Psoas muscle (tissue), 8 donors: Measurements from ENCODE around the gene CTIF. TPM values are rescaled to one million over a fixed set of nuclear protein-coding genes. Genes with fewer than 3 reads are reported as not detected.

Source experiments
- ATAC-seq, 4 donors: fragments of 200-7000 bp; cut with Tn5 transposase; one replicate each; pipeline ENCODE4 v1.9.1; 2020; ENCODE audit warnings: moderate library complexity in 3 of 4, mild to moderate bottlenecking in 2 of 4
- DNase-seq, 2 donors: peaks; one replicate each; pipeline ENCODE4 v3.0.0-alpha.2; 2020
- H3K27ac ChIP-seq: fragments of 200-600 bp; one replicate; pipeline ENCODE4 v1.8.0; 2022
- H3K27me3 ChIP-seq, 3 donors: fragments of 200-600 bp in 1 of 3; one replicate each; pipeline versions ENCODE4 v1.6.1 to v1.8.0; 2013 to 2022; ENCODE audit warnings: low read length in 2 of 3, mild to moderate bottlenecking in 2 of 3, moderate library complexity in 1 of 3; ENCODE audit not compliant: insufficient read depth in 3 of 3
- H3K36me3 ChIP-seq, 2 donors: fragments of 200-600 bp in 1 of 2; one replicate each; pipeline versions ENCODE4 v1.6.1 to v1.8.0; 2013 to 2022; ENCODE audit warnings: low read depth in 1 of 2, mild to moderate bottlenecking in 1 of 2, moderate library complexity in 1 of 2; ENCODE audit not compliant: insufficient read depth in 1 of 2
- H3K4me1 ChIP-seq: fragments of 200-600 bp; one replicate; pipeline ENCODE4 v1.8.0; 2022
- H3K4me3 ChIP-seq: fragments of 200-600 bp; one replicate; pipeline ENCODE4 v1.8.0; 2022; ENCODE audit warnings: mild to moderate bottlenecking
- H3K9me3 ChIP-seq: fragments of 200-600 bp; one replicate; pipeline ENCODE4 v1.8.0; 2022
- WGBS, 3 donors: extraction: QIAGEN DNeasy Blood & Tissue Kit; methylation state at CpG; one replicate each; pipeline versions ENCODE4 v1.1.6 to v1.1.7; 2013; 5-methylcytosine and 5-hydroxymethylcytosine counted together
- intact Hi-C, 2 donors: fragments of 100-400 bp; cut with DNase I; formaldehyde crosslinking; loops; one replicate each; pipeline versions ENCODE4 v1.11.0 to v1.14.2; 2022
- polyA plus RNA-seq, 3 donors: library from polyadenylated mRNA; stranded (reverse); fragments of 200-250 nt; gene quantifications; one replicate each; pipeline ENCODE4 v1.2.3, GENCODE V29; 2013
- total RNA-seq, 4 donors: library from RNA; stranded (reverse); fragmentation: NEBNext Ultra II Directional in 2 of 4; extraction: Animal tissue kit (Norgen Biotek cat#: 25700) in 2 of 4; gene quantifications; one replicate each; pipeline versions ENCODE4 v1.2.1 to v1.2.4, GENCODE V29; 2021 to 2023
- TF ChIP-seq, protein P1 (sequence below): fragments of 200-600 bp; IDR thresholded peaks from one replicate; pipeline ENCODE4 v1.8.0; 2022; ENCODE audit warnings: antibody characterized with exemption
- donor health status: healthy with polysubstance abuse.
- donor health status: DM: no; HTN: no; CAD: no; lungs with moderate emphysema.
- donor health status: Bipolar disorder and iron deficiency.
- donor health status: healthy.
- donor health status: DM: yes; HTN: yes; CAD: no.
- donor health status: DM: no; HTN: no; CAD: no.
- donor health status: DM: no; HTN: no; CAD: no.
- donor health status: DM: yes; HTN: yes; CAD: no.

CTIF gene
- total and polyA plus RNA-seq, 7 donors, result 11.3 to 40.5 (median 26.9) TPM

DNA sequence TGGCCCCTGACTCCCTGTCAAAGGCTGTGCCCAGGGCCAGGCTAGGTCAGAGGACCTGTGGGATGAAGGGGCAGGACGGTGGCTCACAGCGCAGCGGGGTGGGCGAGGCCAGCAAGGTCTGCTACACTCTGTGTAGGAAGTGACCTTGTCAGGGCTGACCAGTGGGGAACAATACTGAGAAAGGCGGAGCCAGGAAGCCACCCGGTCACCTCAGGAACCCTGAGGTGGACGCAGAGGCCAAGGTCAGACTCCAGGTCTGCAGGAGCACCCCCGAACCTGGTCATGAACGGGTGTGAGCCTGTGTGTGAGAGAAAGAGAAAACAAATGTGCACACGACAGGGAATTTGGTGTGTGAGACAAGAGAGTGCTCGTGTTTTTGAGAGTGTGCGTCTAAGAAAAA, 339.6 kb downstream of the CTIF start:
- no peak for DNase-seq
- H3K27ac ChIP-seq, result no peak overlapping the region

DNA sequence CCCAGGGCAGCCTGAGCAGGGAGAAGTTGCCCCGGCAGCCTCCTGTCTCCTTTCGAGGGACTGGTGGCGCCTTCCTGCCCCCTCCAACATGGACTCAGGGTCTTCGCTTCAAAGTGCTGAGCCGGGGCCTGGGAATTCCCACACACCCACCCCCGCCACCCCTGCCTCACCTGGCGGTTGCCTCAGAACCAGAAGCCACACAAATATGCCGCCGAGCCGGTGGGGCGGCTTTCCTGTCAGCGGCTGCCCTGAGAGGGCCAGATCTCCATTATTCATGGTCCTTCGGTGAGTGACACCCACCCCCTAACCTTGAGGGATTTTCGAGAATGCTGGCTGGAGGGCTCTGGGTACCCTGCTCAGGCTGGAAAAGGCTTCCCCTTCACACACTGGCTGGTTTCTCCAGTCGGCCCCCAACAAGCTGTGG, 340.2 kb downstream of the CTIF start:
- no peak overlapping the region for H3K27ac ChIP-seq

More for the DNA sequence above, 339.6 kb downstream of the CTIF start:
- no peak overlapping the region for H3K4me3 ChIP-seq
- H3K36me3 ChIP-seq, result no peaks in the 10 kb centered on the region
- no peaks in the 10 kb centered on the region for H3K9me3 ChIP-seq
- TF ChIP-seq, protein P1, sequence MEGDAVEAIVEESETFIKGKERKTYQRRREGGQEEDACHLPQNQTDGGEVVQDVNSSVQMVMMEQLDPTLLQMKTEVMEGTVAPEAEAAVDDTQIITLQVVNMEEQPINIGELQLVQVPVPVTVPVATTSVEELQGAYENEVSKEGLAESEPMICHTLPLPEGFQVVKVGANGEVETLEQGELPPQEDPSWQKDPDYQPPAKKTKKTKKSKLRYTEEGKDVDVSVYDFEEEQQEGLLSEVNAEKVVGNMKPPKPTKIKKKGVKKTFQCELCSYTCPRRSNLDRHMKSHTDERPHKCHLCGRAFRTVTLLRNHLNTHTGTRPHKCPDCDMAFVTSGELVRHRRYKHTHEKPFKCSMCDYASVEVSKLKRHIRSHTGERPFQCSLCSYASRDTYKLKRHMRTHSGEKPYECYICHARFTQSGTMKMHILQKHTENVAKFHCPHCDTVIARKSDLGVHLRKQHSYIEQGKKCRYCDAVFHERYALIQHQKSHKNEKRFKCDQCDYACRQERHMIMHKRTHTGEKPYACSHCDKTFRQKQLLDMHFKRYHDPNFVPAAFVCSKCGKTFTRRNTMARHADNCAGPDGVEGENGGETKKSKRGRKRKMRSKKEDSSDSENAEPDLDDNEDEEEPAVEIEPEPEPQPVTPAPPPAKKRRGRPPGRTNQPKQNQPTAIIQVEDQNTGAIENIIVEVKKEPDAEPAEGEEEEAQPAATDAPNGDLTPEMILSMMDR, result no peak
- peak in 1 of 4 donors; percentile 43 for ATAC-seq
- intact Hi-C loops, result no loop called here
- H3K27me3 ChIP-seq, result peaks cover 0 to 2% (median 0%) of the 10 kb centered on the region in 3 donors
- WGBS, 3 donors, result 70 to 74% (median 72%) methylated on average over 12 of the region's 12 CpGs
- no peaks in the 10 kb centered on the region for H3K4me1 ChIP-seq

DNA sequence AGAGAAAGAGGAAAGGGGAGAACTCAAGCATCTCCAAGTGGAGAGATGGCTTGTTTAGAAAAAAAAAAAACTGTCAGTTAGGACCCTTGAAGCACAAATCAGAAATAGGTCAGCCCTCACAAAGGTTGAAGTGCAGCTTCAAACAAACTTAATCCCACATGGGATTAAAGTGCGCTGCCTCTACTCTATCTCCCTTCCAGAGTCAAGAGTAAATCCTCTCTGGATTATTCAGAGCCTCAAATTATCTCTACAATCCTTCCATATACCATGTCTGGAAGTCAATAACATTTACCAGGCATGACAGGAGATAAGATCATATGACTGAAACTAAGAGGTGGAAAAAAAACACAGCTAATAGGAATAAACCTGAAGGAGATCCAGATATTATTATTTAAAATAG, 342.1 kb downstream of the CTIF start:
- DNase-seq (no peak), ATAC-seq (no peak)
- Histone ChIP-seq H3K9me3 (no peaks in the 10 kb centered on the region), H3K4me1 (no peaks in the 10 kb centered on the region), H3K4me3 (no peak overlapping the region), H3K36me3 (no peaks in the 10 kb centered on the region), H3K27ac (no peak overlapping the region), H3K27me3 (peaks cover 0 to 2% (median 0%) of the 10 kb centered on the region in 3 donors)
- intact Hi-C loops, result no loop called here
- WGBS, 3 donors, result 94 to 99% (median 97%) methylated on average over 1 of the region's 1 CpG
- TF ChIP-seq, protein P1, result no peak

More for the DNA sequence above, 340.2 kb downstream of the CTIF start:
- H3K9me3 ChIP-seq, result no peaks in the 10 kb centered on the region
- no peaks in the 10 kb centered on the region for H3K36me3 ChIP-seq
- WGBS, 3 donors, result 78 to 86% (median 78%) methylated on average over 11 to 15 of the region's 15 CpGs
- no peak for DNase-seq
- H3K4me1 ChIP-seq, result no peaks in the 10 kb centered on the region
- no peak for ATAC-seq
- peaks cover 0 to 2% (median 0%) of the 10 kb centered on the region in 3 donors for H3K27me3 ChIP-seq
- TF ChIP-seq, protein P1, result no peak
- no peak overlapping the region for H3K4me3 ChIP-seq
- intact Hi-C loops, result no loop called here

DNA sequence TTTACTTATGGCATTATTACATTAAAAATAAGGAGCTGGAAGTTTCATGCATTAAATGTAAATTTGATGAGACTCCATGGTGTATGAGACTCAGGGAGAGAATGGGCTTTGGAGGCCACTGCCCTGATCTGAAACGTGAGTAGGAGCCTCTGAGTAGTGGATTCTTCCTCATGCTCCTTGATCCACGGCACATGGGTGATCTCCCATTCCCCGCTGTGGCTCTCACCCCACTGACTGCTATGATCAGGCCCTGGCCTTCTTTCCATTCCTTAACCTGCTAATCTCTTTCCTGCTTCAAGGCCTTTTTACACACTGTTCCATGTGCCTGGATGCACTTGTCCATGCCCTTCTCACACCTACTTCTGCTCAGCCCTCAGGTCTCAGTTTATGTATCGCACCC, 343.5 kb downstream of the CTIF start:
- intact Hi-C loops, result no loop called here
- WGBS, 3 donors, result 92 to 95% (median 95%) methylated on average over 4 of the region's 4 CpGs
- ATAC-seq, result no peak
- TF ChIP-seq, protein P1, result no peak
- no peak for DNase-seq
- H3K4me1 ChIP-seq, result peaks cover 1% of the 10 kb centered on the region
- no peaks in the 10 kb centered on the region for H3K36me3 ChIP-seq
- no peaks in the 10 kb centered on the region for H3K9me3 ChIP-seq
- no peak overlapping the region for H3K27ac ChIP-seq
- H3K27me3 ChIP-seq, result peaks cover 0 to 2% (median 0%) of the 10 kb centered on the region in 3 donors
- H3K4me3 ChIP-seq, result no peak overlapping the region

DNA sequence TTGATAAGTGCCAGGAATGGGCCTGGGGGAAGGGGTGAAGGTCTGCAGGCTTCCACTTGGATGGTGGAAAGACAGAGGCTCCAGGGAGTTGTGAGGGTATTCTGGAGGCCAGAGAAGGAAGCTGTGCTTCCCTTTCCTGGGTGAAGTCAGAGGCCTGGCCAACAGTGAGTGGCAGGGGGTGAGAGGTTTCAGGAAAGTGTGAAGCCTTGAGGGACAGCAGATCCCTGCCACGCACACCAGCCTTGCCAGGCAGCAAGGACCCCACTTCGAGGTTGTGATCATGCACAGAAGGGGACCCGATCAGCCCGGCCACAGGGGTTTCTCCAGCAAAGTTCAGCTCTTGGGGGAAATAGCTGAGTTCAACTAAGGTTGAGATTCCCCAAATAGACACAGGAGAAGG, 345.5 kb downstream of the CTIF start:
- H3K27ac ChIP-seq, result no peak overlapping the region
- ATAC-seq, result no peak
- no peaks in the 10 kb centered on the region for H3K27me3 ChIP-seq
- intact Hi-C loops, result no loop called here
- WGBS, 3 donors, result 86 to 93% (median 89%) methylated on average over 4 of the region's 4 CpGs
- H3K4me1 ChIP-seq, result peaks cover 6% of the 10 kb centered on the region
- no peaks in the 10 kb centered on the region for H3K36me3 ChIP-seq
- DNase-seq, result no peak
- H3K4me3 ChIP-seq, result no peak overlapping the region
- TF ChIP-seq, protein P1, result no peak
- H3K9me3 ChIP-seq, result no peaks in the 10 kb centered on the region
